HEK293T (cell line): ENCODE measurements around the gene MGST2.
"Not testable (repeated sequence)": the region's sequence is repeated elsewhere in the genome, so short reads cannot be mapped to it uniquely, and the experiment has no call there.

Experiments used
- CTCF ChIA-PET: fragments of 350-600 bp; formaldehyde crosslinking; extraction: SDS; loops from one replicate; lab custom pipeline; 2021; ENCODE audit warnings: antibody characterized with exemption, inconsistent platforms; lab: Yijun Ruan, JAX
- POLR2A ChIA-PET: fragments of 350-600 bp; formaldehyde crosslinking; extraction: SDS; loops from one replicate; lab custom pipeline; 2020; ENCODE audit warnings: antibody characterized with exemption, inconsistent platforms; lab: Yijun Ruan, JAX
- DNase-seq: peaks from one replicate; pipeline ENCODE4 v3.0.0; 2012; ENCODE audit warnings: mixed read lengths; ENCODE audit errors: extremely low spot score
- ARNT ChIP-seq: fragments of 450-650 bp; IDR thresholded peaks from 2 replicates; pipeline ENCODE4 v1.6.1; 2017; ENCODE audit warnings: mild to moderate bottlenecking
- BHLHE40 ChIP-seq: fragments of 450-650 bp; IDR thresholded peaks from 2 replicates; pipeline ENCODE4 v1.6.1; 2016; ENCODE audit warnings: mild to moderate bottlenecking, moderate library complexity, borderline replicate concordance
- CTBP1 ChIP-seq: fragments of 450-650 bp; IDR thresholded peaks from 2 replicates; pipeline ENCODE4 v1.6.1; 2016; ENCODE audit warnings: borderline replicate concordance
- ELF4 ChIP-seq: fragments of 450-650 bp; IDR thresholded peaks from 2 replicates; pipeline ENCODE4 v1.6.1; 2017; ENCODE audit warnings: antibody characterized with exemption
- FOXA1 ChIP-seq: fragments of 450-650 bp; IDR thresholded peaks from 2 replicates; pipeline ENCODE4 v1.6.1; 2016; ENCODE audit warnings: mild to moderate bottlenecking
- FOXK2 ChIP-seq: fragments of 450-650 bp; IDR thresholded peaks from 2 replicates; pipeline ENCODE4 v1.6.1; 2016; ENCODE audit warnings: mild to moderate bottlenecking
- FOXM1 ChIP-seq: fragments of 450-650 bp; IDR thresholded peaks from 2 replicates; pipeline ENCODE4 v1.6.1; 2017; ENCODE audit warnings: mild to moderate bottlenecking, borderline replicate concordance
- HDGF ChIP-seq: fragments of 450-650 bp; IDR thresholded peaks from 2 replicates; pipeline ENCODE4 v1.6.1; 2017; ENCODE audit warnings: antibody characterized with exemption, borderline replicate concordance
- L3MBTL2 ChIP-seq: fragments of 450-650 bp; conservative IDR thresholded peaks from 2 replicates; pipeline ENCODE4 v1.6.1; 2016; ENCODE audit warnings: mild to moderate bottlenecking
- LEF1 ChIP-seq: fragments of 450-650 bp; IDR thresholded peaks from 2 replicates; pipeline ENCODE4 v1.6.1; 2017; ENCODE audit warnings: mild to moderate bottlenecking, borderline replicate concordance
- NFRKB ChIP-seq: fragments of 450-650 bp; IDR thresholded peaks from 2 replicates; pipeline ENCODE4 v1.6.1; 2016; ENCODE audit warnings: mild to moderate bottlenecking, moderate library complexity
- SP1 ChIP-seq: fragments of 450-650 bp; IDR thresholded peaks from 2 replicates; pipeline ENCODE4 v1.6.1; 2017
- SUZ12 ChIP-seq: fragments of 450-650 bp; IDR thresholded peaks from 2 replicates; pipeline ENCODE4 v1.6.1; 2016; ENCODE audit warnings: mild to moderate bottlenecking
- TARDBP ChIP-seq: fragments of 450-650 bp; IDR thresholded peaks from 2 replicates; pipeline ENCODE4 v1.6.1; 2016
- ZNF384 ChIP-seq: fragments of 450-650 bp; IDR thresholded peaks from 2 replicates; pipeline ENCODE4 v1.6.1; 2016
- TF ChIP-seq, protein P1 (sequence below): fragments of 450-650 bp; IDR thresholded peaks from 2 replicates; pipeline ENCODE4 v1.6.1; 2016

The MGST2 gene

GRCh38 chr4:139625482-139625881 is 40.1 kb upstream of the MGST2 start:
- no peak for DNase-seq
- ChIA-PET POLR2A (interaction anchor here (1.9 kb wide), 1 partner anchor 69 kb away, joined by 5 read pairs; the partner anchor contains the start of gene SETD7), CTCF (interaction anchor here (1.1 to 1.7 kb wide), 2 partner anchors 8 to 19 kb away, joined by 5 to 8 read pairs; no protein-coding TSS in a partner anchor)
- TF ChIP-seq LEF1 (no peak), BHLHE40 (no peak), SP1 (no peak), NFRKB (no peak), ELF4 (no peak), HDGF (no peak), FOXA1 (no peak), L3MBTL2 (no peak)

DNA sequence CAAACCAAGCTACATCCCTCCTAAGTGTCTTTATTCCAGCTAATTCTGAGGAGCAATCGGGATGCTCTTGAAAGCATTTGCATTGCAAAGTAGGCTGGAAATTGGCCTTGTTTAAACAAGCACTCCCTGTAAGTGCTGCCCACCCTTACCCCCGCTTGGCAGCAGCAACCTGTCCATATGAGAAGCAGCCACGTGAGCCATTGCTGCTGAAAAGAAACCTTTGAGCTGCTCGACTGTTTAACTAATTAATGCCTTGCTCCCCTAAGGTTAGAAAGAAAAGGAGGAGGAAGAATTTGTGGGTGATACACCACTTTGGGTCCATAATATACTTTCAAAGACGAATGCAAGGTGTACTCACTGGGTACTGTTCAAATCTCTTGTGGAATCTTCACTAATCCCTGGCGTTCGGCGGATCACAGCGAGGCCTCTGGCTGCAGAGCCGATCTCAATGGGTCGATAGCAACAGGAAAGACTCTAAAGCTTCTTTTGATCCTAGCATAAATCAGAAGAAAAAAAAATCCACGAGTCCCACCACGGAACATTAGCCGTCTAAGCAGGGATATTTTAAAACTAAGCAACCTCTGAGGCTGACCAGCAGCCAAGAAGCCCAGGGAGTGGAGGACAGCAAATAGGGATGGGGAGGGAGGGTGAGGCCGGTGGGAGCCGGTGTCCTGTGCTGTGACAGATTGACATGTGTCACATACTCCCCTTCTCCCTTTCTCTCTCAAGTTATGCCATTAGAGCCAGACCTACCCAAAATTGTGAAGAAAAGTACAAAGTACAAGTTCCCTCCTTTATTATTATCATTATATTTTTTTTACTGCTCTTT is 37.2 kb upstream of the MGST2 start:
- TF ChIP-seq, protein P1, sequence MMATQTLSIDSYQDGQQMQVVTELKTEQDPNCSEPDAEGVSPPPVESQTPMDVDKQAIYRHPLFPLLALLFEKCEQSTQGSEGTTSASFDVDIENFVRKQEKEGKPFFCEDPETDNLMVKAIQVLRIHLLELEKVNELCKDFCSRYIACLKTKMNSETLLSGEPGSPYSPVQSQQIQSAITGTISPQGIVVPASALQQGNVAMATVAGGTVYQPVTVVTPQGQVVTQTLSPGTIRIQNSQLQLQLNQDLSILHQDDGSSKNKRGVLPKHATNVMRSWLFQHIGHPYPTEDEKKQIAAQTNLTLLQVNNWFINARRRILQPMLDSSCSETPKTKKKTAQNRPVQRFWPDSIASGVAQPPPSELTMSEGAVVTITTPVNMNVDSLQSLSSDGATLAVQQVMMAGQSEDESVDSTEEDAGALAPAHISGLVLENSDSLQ: no peak
- TF ChIP-seq FOXM1 (no peak), LEF1 (no peak), ZNF384 (no peak), L3MBTL2 (no peak), FOXK2 (no peak), BHLHE40 (no peak), CTBP1 (no peak), NFRKB (no peak), SUZ12 (no peak), FOXA1 (no peak), HDGF (no peak), ARNT (no peak), SP1 (no peak), TARDBP (no peak)
- ChIA-PET CTCF (interaction anchor here (0.6 to 1.8 kb wide), 8 partner anchors 9 to 124 kb away, joined by 3 to 7 read pairs (median 4); no protein-coding TSS in a partner anchor), POLR2A (interaction anchor here (1.6 kb wide), 1 partner anchor 22 kb away, joined by 4 read pairs; no protein-coding TSS in a partner anchor)
- no peak for DNase-seq

GRCh38 chr4:139629436-139630125 is 36.0 kb upstream of the MGST2 start:
- CTCF ChIA-PET: interaction anchor here (0.6 to 1.8 kb wide), 4 partner anchors 10 to 541 kb away, joined by 3 to 7 read pairs (median 5); no protein-coding TSS in a partner anchor
- POLR2A ChIA-PET: interaction anchor here (0.8 to 1.6 kb wide), 2 partner anchors 23 to 73 kb away, joined by 4 read pairs; partner anchors contain the start of gene SETD7
- DNase-seq: no peak
- TF ChIP-seq CTBP1: no peak
- no peak for TF ChIP-seq FOXA1
- no peak for TF ChIP-seq SP1
- TF ChIP-seq SUZ12: no peak
- TF ChIP-seq FOXM1: no peak
- TF ChIP-seq LEF1: no peak

DNA sequence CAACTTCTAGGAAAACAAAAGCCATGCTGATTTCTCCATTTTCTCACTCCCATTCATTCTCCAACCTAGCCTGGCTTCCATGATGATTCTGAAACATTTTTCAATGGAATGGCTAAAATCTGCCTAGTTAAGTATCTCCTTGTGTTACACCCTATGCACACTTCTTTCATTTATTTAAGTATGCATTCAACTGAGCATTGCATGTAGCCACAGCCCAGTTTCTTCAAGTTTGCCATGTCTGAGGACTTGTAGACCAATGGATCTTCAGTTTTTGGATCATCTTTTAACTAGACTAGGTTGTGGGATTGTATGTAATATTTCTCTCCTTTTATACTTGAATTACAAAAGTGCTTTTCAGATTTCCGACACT is 35.5 kb upstream of the MGST2 start:
- CTCF ChIA-PET: interaction anchor here (1.5 kb wide), 1 partner anchor 11 kb away, joined by 5 read pairs; no protein-coding TSS in a partner anchor
- TF ChIP-seq LEF1: no peak
- TF ChIP-seq SP1: no peak
- TF ChIP-seq L3MBTL2: no peak
- no peak for TF ChIP-seq TARDBP
- TF ChIP-seq BHLHE40: no peak
- no peak for TF ChIP-seq NFRKB
- no peak for TF ChIP-seq HDGF
- no peak for DNase-seq
- POLR2A ChIA-PET: no interaction called here

- CTCF ChIA-PET: interaction anchor here (0.9 to 1.2 kb wide), 4 partner anchors 12 to 330 kb away, joined by 3 to 7 read pairs (median 3); partner anchors contain the start of gene NAA15
- DNase-seq: no peak
- TF ChIP-seq CTBP1 (no peak), L3MBTL2 (no peak), SUZ12 (no peak), ZNF384 (no peak), ELF4 (no peak), HDGF (no peak)
- TF ChIP-seq, protein P1: no peak
- POLR2A ChIA-PET: no interaction called here
Measured at GRCh38 chr4:139630991-139631390, 34.6 kb upstream of the MGST2 start.

GRCh38 chr4:139631791-139632190 is 33.8 kb upstream of the MGST2 start:
- ChIA-PET CTCF (interaction anchor here (0.6 to 1.2 kb wide), 5 partner anchors 13 to 331 kb away, joined by 3 to 7 read pairs (median 3); partner anchors contain the start of gene NAA15), POLR2A (no interaction called here)
- DNase-seq: no peak
- TF ChIP-seq FOXK2 (no peak), SUZ12 (no peak), ARNT (no peak), BHLHE40 (no peak), LEF1 (no peak), FOXA1 (no peak), SP1 (no peak), TARDBP (no peak), NFRKB (no peak), CTBP1 (no peak), FOXM1 (no peak), ELF4 (no peak), L3MBTL2 (no peak), ZNF384 (no peak), HDGF (no peak)
- TF ChIP-seq, protein P1: no peak

GRCh38 chr4:139632739-139633138 is 32.9 kb upstream of the MGST2 start:
- CTCF ChIA-PET: interaction anchor here (1.2 to 2.9 kb wide), 4 partner anchors 13 to 181 kb away, joined by 3 to 29 read pairs (median 5); no protein-coding TSS in a partner anchor
- POLR2A ChIA-PET: not testable (repeated sequence)

More at GRCh38 chr4:139632739-139633138, 32.9 kb upstream of the MGST2 start:
- not testable (repeated sequence) for DNase-seq
